GM19455 (cell line): ENCODE measurements around the gene TSPAN9.

ENCODE experiments used
- ATAC-seq: cut with Tn5 transposase; IDR thresholded peaks from one replicate; pipeline ENCODE4 v1.9.1; 2021; ENCODE audit not compliant: unreplicated experiment

The TSPAN9 gene

GRCh38 chr12:3097836-3098235 is 20.7 kb downstream of the TSPAN9 start:
- ATAC-seq = no peak

DNA sequence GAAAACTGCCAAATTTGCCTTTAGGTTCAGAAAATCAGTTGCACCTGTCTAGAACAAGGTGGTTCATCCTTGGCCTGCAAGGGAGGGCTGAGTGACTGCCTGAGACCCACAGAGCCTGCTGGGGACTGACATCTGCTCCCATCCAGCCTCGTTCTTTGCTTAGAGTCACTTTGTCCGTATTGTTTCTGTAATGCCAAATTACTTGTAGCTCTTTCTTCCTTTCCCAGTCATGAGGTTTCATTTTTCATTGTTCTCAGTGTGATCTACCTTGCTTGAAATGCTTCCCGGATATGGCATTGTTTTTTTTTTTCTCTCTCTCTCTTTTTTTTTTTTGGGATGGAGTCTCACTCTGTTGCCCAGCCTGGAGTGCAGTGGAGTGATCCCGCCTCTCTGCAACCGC is 21.3 kb downstream of the TSPAN9 start:
- ATAC-seq = no peak

- no peak for ATAC-seq
These were observed 22.0 kb downstream of the TSPAN9 start for GRCh38 chr12:3099146-3099545.

DNA sequence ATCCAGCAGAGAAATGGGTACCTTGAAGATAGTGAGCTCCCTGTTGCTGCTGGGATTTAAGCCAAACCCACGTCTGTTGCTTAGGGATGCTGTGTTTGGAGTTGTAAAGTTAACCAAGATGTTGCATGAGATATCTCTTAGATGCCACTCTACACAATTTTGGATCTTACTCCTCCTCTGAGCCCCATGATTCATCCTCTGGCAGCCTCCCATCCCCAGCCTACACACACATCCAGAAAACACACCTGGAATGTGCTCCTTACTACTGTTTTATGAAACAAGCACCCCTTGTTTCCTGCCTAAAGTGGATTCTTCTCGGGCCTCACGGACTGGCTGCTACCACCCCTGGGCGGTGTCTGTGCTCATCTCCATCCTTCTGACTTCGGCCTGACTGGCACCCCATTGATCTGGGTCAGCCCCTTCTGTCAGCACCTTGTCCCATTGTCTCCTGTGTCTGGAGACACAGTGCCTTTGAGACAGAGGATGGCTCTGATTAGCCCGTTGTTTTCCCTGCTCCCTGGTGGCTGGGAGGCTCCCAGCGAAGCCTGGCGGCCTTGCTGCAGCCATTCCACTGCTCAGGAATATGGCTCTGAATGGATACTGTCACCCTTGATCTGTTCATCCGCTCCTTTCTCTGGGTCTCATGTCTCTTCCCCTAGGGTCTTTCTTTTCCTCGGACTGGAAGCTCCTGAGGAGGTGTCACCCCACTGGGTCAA is 24.3 kb downstream of the TSPAN9 start:
- no peak for ATAC-seq

GRCh38 chr12:3102771-3103410 is 25.7 kb downstream of the TSPAN9 start:
- no peak for ATAC-seq

GRCh38 chr12:3103806-3104205 is 26.6 kb downstream of the TSPAN9 start:
- ATAC-seq = no peak

GRCh38 chr12:3105690-3106479 is 28.7 kb downstream of the TSPAN9 start:
- no peak for ATAC-seq

DNA sequence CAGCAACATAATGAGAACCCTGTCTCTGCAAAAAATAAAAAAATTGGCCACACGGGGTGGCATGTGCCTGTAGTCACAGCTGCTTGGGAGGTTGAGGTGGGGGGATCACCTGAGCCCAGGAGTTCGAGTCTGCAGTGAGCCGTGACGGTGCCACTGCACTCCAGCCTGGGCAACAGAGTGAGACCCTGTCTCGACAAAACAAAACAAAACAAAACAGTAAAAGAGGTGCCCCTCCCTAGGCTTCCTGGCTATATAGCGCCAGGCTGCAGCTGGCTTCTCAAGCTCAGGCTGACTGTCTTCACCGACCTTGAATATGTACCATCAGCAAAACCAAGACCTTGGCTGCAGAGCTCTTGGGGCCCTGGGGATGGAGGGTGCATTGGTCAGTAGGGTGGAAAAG is 29.4 kb downstream of the TSPAN9 start:
- ATAC-seq = no peak

DNA sequence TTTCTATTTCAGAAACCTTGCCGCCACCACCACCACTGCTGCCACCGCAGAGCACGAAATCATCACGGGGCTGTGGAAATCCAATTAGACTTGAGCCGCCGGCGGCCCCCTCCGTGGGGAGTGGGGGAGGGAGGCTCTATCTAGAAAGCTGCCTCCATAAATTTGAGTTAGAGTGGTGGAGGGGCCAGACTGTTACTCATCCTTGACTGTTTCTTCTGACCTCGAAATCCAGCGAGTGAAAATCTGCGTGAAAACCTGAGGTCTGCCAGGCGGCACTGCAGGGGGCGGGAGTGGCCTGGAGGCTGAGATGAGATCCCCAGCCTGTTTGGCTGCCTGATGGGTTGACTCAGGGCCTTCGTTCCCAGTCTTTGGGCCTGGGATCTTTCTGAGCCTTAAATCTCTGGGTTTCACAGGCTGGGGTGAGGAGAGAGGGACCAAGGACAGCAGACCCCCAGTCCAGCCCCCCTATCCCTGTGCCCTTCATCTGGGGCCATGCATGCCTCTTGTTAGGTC is 29.9 kb downstream of the TSPAN9 start:
- no peak for ATAC-seq

GRCh38 chr12:3107954-3108353 is 30.8 kb downstream of the TSPAN9 start:
- ATAC-seq = no peak

GRCh38 chr12:3110578-3110977 is 33.4 kb downstream of the TSPAN9 start:
- ATAC-seq = no peak

- no peak for ATAC-seq
These were observed 36.6 kb downstream of the TSPAN9 start for GRCh38 chr12:3113671-3114325.

GRCh38 chr12:3114671-3115070 is 37.5 kb downstream of the TSPAN9 start:
- no peak for ATAC-seq

DNA sequence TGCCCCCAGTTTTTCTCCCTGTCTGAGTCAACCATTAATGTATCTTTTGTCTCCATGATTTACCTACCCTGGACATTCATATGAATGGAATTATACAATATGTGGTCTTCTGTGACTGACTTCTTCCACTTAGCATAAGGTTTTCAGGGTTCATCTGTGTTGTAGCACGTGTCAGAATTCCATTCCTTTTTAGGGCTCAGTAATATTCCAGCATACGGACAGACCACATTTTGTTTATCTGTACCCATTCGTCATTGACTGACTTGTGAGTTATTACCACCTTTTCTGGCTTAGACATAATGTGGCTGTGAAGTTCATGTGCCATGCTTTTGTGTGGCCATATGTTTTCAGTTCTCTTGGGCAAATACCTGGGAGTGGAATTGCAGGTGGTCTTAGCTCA is 37.9 kb downstream of the TSPAN9 start:
- ATAC-seq = no peak

DNA sequence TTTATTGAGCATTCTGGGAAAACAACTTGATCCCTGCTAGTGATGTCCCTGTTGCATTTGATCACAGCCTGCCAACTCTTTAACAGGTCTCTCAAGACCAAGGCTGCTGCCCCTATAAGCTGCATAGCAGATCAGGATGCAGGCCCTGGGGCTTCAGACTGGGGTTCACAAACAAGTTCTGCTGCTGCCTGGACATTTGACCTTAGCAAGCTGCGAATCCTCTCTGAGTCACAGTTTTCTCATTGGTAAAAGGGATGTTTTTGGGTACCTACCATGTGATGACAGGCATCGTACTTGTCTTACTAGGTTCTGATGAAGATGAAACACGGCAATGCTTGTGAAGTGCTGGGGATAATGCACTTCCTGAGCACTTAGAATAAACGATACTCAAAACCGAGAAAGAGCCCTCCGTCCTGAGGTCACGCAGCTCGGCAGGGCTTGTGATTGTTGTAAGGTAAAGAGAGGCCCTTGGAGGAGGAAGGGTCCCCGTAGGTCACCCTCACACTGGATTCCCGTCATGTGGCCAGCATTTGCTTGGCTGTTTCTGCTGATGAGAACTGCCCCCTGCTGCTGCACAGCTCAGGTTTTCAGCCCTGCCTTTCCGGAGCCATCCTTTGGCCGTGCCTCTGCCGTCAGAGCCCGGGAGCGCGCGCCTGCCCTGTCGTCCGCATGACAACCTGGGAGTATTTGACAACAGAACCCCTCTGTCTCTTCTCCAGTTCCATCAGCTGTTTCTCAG is 39.1 kb downstream of the TSPAN9 start:
- no peak for ATAC-seq

DNA sequence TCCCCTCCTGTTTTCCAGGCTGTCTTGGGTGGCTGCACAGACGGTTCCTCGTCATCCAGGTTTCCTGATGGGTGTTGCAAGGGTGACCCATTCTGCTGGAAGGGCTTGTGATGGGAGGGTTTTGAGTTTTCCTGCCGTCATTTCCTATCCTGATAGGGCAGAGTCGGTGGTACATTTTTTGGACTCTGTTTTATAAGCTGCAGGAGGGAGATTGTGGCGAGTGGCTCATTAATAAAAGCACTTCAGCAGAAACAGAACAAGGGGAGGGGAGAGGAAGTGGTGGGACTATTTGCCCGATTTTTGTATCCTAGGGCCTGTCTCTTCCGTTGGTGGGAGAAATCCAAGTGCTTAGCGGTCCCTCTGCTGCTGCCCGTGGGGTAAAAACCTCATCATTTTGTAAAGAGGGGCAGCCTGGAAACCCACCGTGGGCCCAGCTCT is 40.0 kb downstream of the TSPAN9 start:
- no peak for ATAC-seq

- no peak for ATAC-seq
These were observed 40.4 kb downstream of the TSPAN9 start for GRCh38 chr12:3117591-3118015.

DNA sequence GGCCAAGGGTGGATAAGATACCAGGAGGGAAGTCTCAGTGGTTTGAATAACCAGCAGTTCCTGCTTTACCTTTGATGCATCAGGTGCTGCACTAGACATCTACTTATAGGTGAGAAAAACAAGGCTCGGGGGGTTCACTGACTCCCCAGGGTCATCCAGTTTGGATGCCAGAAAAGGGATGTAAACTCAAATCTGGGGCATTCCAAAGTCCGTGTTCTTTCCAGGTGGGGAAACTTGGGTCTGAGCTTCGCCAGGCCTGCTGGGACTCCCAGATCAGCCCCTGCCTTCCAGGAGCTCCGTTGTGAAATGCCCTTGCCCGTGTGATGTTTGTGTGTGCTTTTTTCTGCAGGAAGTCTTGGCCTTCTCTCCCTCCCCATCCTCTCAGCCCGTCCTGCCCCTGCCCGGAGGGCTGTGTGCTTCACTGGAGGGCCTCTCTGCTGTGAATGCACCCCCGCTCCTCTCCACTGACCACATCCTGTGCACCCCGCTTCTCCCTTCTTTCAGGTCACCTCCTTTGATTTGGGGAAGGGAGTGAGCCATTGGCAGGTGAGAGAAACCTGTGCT is 42.1 kb downstream of the TSPAN9 start:
- no peak for ATAC-seq

GRCh38 chr12:3119756-3120601 is 42.8 kb downstream of the TSPAN9 start:
- ATAC-seq = no peak
